ENCODE data around the gene ATP6V0B. TPM values are rescaled to one million over a fixed set of nuclear protein-coding genes. Genes with fewer than 3 reads are reported as not detected.

The ATP6V0B gene
- total and polyA plus RNA-seq, 2 experiments from 2014 or later = 112 to 142 TPM

DNA sequence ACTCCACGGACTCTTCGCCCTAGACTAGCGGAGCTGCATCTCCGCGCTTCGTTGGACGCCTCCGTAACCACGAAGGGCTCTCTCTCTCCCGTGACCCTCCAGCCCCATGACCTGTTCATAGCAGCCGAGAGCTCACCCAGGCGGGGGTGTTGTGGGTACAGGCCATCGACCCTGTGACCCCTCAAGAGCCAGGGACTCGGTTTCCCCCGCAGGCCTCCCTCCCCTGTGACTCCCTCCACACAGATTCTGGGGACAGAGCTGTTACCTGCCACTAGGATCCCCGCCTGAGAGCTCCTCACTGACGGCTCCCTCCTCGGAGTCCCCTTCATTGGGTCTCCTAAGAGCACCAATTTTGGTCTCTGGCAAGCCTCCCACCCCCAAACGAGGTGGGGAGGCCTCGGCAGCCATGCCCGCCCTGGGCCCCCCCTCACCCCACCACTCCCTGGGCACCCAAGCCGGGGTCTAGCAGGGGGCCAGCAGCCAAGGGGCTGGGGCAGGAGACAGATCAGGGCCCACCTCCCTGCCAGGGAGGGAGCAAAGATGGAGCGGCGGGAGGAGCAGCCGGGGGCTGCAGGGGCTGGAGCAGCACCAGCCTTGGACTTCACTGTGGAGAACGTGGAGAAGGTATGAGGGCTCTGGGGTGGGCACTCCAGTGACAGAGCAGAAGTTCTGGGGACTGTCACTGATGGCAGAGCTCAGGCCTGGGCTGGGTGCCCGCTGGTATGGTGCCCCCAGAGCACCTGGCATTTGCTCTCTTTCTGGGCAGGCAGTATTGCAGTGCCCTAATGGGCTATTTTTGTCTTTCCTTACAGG lies 27.5 kb upstream of the ATP6V0B start (continued):
- no peak for TF ChIP-seq EZH2phosphoT487 (IDR thresholded peaks at IDR 0.05; ENCODE audit: unreplicated experiment)
- no peak for TF ChIP-seq ZNF331 (CRISPR knock-in tag; IDR thresholded peaks at IDR 0.05; ENCODE audit: low read depth)
- no peak for TF ChIP-seq ZNF114 (CRISPR knock-in tag; IDR thresholded peaks at IDR 0.05)
- TF ChIP-seq, protein P1, sequence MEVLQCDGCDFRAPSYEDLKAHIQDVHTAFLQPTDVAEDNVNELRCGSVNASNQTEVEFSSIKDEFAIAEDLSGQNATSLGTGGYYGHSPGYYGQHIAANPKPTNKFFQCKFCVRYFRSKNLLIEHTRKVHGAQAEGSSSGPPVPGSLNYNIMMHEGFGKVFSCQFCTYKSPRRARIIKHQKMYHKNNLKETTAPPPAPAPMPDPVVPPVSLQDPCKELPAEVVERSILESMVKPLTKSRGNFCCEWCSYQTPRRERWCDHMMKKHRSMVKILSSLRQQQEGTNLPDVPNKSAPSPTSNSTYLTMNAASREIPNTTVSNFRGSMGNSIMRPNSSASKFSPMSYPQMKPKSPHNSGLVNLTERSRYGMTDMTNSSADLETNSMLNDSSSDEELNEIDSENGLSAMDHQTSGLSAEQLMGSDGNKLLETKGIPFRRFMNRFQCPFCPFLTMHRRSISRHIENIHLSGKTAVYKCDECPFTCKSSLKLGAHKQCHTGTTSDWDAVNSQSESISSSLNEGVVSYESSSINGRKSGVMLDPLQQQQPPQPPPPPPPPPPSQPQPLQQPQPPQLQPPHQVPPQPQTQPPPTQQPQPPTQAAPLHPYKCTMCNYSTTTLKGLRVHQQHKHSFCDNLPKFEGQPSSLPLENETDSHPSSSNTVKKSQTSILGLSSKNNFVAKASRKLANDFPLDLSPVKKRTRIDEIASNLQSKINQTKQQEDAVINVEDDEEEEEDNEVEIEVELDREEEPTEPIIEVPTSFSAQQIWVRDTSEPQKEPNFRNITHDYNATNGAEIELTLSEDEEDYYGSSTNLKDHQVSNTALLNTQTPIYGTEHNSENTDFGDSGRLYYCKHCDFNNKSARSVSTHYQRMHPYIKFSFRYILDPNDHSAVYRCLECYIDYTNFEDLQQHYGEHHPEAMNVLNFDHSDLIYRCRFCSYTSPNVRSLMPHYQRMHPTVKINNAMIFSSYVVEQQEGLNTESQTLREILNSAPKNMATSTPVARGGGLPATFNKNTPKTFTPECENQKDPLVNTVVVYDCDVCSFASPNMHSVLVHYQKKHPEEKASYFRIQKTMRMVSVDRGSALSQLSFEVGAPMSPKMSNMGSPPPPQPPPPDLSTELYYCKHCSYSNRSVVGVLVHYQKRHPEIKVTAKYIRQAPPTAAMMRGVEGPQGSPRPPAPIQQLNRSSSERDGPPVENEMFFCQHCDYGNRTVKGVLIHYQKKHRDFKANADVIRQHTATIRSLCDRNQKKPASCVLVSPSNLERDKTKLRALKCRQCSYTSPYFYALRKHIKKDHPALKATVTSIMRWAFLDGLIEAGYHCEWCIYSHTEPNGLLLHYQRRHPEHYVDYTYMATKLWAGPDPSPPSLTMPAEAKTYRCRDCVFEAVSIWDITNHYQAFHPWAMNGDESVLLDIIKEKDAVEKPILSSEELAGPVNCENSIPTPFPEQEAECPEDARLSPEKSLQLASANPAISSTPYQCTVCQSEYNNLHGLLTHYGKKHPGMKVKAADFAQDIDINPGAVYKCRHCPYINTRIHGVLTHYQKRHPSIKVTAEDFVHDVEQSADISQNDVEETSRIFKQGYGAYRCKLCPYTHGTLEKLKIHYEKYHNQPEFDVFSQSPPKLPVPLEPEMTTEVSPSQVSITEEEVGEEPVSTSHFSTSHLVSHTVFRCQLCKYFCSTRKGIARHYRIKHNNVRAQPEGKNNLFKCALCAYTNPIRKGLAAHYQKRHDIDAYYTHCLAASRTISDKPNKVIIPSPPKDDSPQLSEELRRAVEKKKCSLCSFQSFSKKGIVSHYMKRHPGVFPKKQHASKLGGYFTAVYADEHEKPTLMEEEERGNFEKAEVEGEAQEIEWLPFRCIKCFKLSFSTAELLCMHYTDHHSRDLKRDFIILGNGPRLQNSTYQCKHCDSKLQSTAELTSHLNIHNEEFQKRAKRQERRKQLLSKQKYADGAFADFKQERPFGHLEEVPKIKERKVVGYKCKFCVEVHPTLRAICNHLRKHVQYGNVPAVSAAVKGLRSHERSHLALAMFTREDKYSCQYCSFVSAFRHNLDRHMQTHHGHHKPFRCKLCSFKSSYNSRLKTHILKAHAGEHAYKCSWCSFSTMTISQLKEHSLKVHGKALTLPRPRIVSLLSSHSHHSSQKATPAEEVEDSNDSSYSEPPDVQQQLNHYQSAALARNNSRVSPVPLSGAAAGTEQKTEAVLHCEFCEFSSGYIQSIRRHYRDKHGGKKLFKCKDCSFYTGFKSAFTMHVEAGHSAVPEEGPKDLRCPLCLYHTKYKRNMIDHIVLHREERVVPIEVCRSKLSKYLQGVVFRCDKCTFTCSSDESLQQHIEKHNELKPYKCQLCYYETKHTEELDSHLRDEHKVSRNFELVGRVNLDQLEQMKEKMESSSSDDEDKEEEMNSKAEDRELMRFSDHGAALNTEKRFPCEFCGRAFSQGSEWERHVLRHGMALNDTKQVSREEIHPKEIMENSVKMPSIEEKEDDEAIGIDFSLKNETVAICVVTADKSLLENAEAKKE (CRISPR knock-in tag; IDR thresholded peaks at IDR 0.05) = no peak
- TF ChIP-seq EZH2 (IDR thresholded peaks at IDR 0.05; ENCODE audit: low read depth, unreplicated experiment) = no peak

DNA sequence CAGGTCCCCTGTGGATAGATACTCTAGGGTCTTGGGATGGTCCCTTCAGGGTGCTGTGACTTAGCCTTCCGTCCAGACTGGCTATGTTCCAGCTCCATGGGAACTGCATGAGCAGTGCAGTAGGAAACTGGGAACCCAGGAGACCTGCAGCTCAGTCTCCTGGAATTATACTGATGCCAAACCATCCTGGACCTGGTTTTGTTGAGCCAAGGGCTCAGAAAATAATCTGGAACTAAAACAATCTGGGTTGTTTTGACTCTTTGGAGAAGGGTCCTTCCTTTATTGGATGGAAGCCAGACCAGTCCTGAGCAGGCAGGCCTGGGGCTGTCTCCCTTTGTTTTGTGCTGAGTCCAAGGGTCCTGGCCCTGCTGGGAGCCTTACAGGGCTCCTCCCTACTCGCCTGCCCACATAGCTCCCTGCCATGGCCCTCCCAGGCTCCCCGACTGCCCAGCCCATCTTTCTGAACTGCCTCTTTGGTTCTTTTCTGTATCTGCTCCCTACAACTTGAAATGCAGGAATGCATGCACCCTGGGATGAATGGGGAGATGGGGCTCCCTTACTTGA lies 26.8 kb upstream of the ATP6V0B start:
- Histone ChIP-seq H3K27ac (ENCODE audit: low read depth) (no peak overlapping the region), H3K36me3 (ENCODE audit: insufficient read depth) (no peaks in the 10 kb centered on the region), H3K79me2 (replicated peaks; ENCODE audit: insufficient read depth) (no peaks in the 10 kb centered on the region; the same call in 1 of the 2 replicates), H3F3A (replicated peaks; ENCODE audit: low read depth) (0 out of 2 replicates have a peak, but pooled peaks cover 7% of the 10 kb centered on the region), H4K20me1 (replicated peaks; ENCODE audit: insufficient read depth) (no peaks in the 10 kb centered on the region; the same call in 1 of the 2 replicates), H3K9me2 (ENCODE audit: insufficient read depth) (no peaks in the 10 kb centered on the region), H3K4me2 (peak overlapping the region; percentile 97), H2AFZ (no peak overlapping the region), H3K4me3 (peak overlapping the region; percentile 88; the same call in 1 of the 2 replicates), H3K4me1 (ENCODE audit: insufficient read depth) (peaks cover 9% of the 10 kb centered on the region), H3K27me3 (ENCODE audit: insufficient read depth) (no peaks in the 10 kb centered on the region)
- TF ChIP-seq EZH2 (IDR thresholded peaks at IDR 0.05; ENCODE audit: low read depth, unreplicated experiment) (no peak), ZNF114 (CRISPR knock-in tag; IDR thresholded peaks at IDR 0.05) (no peak)
- TF ChIP-seq, protein P2, sequence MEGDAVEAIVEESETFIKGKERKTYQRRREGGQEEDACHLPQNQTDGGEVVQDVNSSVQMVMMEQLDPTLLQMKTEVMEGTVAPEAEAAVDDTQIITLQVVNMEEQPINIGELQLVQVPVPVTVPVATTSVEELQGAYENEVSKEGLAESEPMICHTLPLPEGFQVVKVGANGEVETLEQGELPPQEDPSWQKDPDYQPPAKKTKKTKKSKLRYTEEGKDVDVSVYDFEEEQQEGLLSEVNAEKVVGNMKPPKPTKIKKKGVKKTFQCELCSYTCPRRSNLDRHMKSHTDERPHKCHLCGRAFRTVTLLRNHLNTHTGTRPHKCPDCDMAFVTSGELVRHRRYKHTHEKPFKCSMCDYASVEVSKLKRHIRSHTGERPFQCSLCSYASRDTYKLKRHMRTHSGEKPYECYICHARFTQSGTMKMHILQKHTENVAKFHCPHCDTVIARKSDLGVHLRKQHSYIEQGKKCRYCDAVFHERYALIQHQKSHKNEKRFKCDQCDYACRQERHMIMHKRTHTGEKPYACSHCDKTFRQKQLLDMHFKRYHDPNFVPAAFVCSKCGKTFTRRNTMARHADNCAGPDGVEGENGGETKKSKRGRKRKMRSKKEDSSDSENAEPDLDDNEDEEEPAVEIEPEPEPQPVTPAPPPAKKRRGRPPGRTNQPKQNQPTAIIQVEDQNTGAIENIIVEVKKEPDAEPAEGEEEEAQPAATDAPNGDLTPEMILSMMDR (conservative IDR thresholded peaks at IDR 0.05; ENCODE audit: low read depth in 2 of 2) = no peak
- Mint-ChIP-seq H3K4me1 (peaks cover 26% of the 10 kb centered on the region), H3K9me3 (no peaks in the 10 kb centered on the region), H3K27me3 (ENCODE audit: insufficient read depth, low read depth, poor library complexity) (peaks cover 7% of the 10 kb centered on the region), H3K27ac (no peak overlapping the region; the same call in 1 of the 2 replicates), H3K36me3 (ENCODE audit: low read depth) (no peaks in the 10 kb centered on the region; the same call in 2 of the 3 replicates), H3K4me3 (peak overlapping the region; percentile 88)
- ATAC-seq (no peak), DNase-seq (ENCODE audit: low spot score) (no peak)
